Ovary (tissue), 9 donors: ENCODE measurements around the gene ZNF782. TPM values are rescaled to one million over a fixed set of nuclear protein-coding genes. Genes with fewer than 3 reads are reported as not detected.

Experiments used
- DNase-seq, 5 donors: peaks; one replicate each; pipeline ENCODE4 v3.0.0-alpha.2; 2019 to 2020
- H3K27ac ChIP-seq, 2 donors: fragments of 200-600 bp; one replicate each; pipeline versions ENCODE4 v1.5.1 to v1.8.0; 2019 to 2022
- H3K27me3 ChIP-seq: fragments of 200-600 bp; one replicate; pipeline ENCODE4 v1.8.0; 2022
- H3K36me3 ChIP-seq: fragments of 200-600 bp; sonication (generic); one replicate; pipeline ENCODE4 v1.5.1; 2019
- H3K4me1 ChIP-seq: one replicate; pipeline ENCODE4 v1.8.1; 2013; ENCODE audit warnings: mild to moderate bottlenecking, moderate library complexity; ENCODE audit not compliant: insufficient read depth
- H3K4me3 ChIP-seq: fragments of 200-600 bp; sonication (generic); one replicate; pipeline ENCODE4 v1.5.1; 2017
- H3K9me3 ChIP-seq, 2 donors: fragments of 200-600 bp in 1 of 2; sonication (generic) in 1 of 2; one replicate each; pipeline versions ENCODE4 v1.5.1 to v1.8.1; 2013 to 2019; ENCODE audit warnings: mild to moderate bottlenecking in 1 of 2, moderate library complexity in 1 of 2
- EP300 ChIP-seq: sonication (generic); formaldehyde crosslinking; IDR thresholded peaks from one replicate; pipeline ENCODE4 v1.6.1; 2017; ENCODE audit warnings: antibody characterized with exemption
- POLR2A ChIP-seq: fragments of 450-650 bp; IDR thresholded peaks from one replicate; pipeline ENCODE4 v1.6.1; 2017; ENCODE audit warnings: antibody characterized with exemption, mild to moderate bottlenecking, moderate library complexity
- WGBS, 3 donors: extraction: QIAGEN DNeasy Blood & Tissue Kit in 1 of 3; methylation state at CpG; one replicate each; pipeline versions ENCODE4 v1.1.5 to v1.1.7; 2013 to 2017; 5-methylcytosine and 5-hydroxymethylcytosine counted together
- intact Hi-C, 4 donors: fragments of 100-400 bp; cut with DNase I; formaldehyde crosslinking; loops; one replicate each; pipeline versions ENCODE4 v1.11.0 to v1.15.1; 2022 to 2023
- polyA plus RNA-seq, 2 donors: library from polyadenylated mRNA; stranded (reverse); fragments of 200-250 nt in 1 of 2; fragments of 350-450 nt in 1 of 2; fragmentation: Illumina TruSeq in 1 of 2; extraction: RNeasy Lipid Tissue Mini Kit (QIAGEN cat#74804) in 1 of 2; gene quantifications; one replicate each; pipeline ENCODE4 v1.2.3, GENCODE V29; 2013 to 2014
- total RNA-seq, 7 donors: library from RNA; depleted of rRNA in 2 of 7; stranded (reverse); fragments of >200 nt in 2 of 7; fragmentation: NEBNext Ultra II Directional in 3 of 7; extraction: Animal tissue kit (Norgen Biotek cat#: 25700) in 3 of 7; gene quantifications; one replicate each; pipeline versions ENCODE4 v1.1.0 to v1.2.4, GENCODE V29; 2016 to 2023
- TF ChIP-seq, protein P1 (sequence below), 3 donors: fragments of 450-650 bp in 2 of 3; fragments of 200-600 bp in 1 of 3; IDR thresholded peaks; one replicate each; pipeline versions ENCODE4 v1.5.1 to v1.8.0; 2016 to 2022; ENCODE audit warnings: antibody characterized with exemption in 3 of 3, mild to moderate bottlenecking in 1 of 3
- donor health status: DM: no; HTN: no; CAD: no; lungs with moderate emphysema.
- donor health status: DM: no; HTN: no; CAD: no.
- donor health status: Bipolar disorder and iron deficiency.
- donor health status: DM: yes; HTN: yes; CAD: no.
- donor health status: DM: no; HTN: no; CAD: no.
- donor health status: DM: yes; HTN: yes; CAD: no.

Gene ZNF782
- total and polyA plus RNA-seq, 9 donors = 2.8 to 12.4 (median 9.8) TPM

DNA sequence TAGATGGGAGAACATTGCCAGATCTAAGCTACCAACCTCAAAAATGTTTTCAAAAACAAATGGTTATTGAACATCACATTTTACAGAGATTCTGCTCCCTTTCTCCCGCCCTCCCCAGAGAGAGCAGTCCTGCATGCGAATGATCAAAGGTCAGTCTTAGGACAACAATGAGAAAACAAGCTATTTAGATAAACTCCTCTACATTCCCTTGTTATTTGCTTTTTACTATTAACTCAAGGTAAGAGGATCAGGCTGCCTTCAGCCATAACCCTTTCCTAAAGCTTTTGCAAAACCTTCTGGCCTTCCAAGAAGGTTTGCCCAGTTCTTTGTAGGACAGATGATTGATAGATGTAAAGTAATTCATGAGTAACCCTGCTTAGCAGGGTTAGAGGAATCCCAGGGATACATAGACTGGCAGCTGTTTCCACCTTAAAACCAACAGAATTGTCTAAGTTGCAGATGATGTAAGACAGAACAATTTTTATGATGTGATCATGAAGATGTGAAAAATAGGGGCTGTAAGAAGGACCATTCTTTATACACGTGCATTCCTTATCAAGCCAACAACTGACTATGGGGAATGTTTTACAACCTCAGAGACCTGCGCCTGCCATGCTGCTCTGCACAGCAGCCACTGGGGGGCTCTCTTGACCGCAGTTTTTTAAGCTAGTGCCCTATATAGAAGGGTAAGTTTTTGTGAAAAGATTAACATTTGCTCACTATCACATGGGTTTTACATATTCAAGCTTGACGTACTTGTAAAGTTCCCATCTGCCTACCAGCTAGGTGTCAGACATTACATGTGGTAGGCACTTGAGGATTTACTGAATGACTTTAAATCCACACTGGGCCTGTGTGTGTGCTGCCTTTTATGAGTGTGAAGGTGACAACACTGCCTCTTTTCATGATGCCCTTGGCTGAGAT, 2.3 kb upstream of the ZNF782 start:
- Histone ChIP-seq H3K27ac (no peak overlapping the region), H3K36me3 (no peaks in the 10 kb centered on the region), H3K9me3 (no peaks in the 10 kb centered on the region), H3K4me1 (peaks cover 9% of the 10 kb centered on the region), H3K27me3 (no peaks in the 10 kb centered on the region), H3K4me3 (no peak overlapping the region)
- WGBS, 3 donors = 13 to 18% (median 15%) methylated on average over 6 of the region's 6 CpGs
- intact Hi-C loops = no loop called here
- peak in 4 of 5 donors; percentile 23 to 41 (median 38) for DNase-seq
- TF ChIP-seq, protein P1, sequence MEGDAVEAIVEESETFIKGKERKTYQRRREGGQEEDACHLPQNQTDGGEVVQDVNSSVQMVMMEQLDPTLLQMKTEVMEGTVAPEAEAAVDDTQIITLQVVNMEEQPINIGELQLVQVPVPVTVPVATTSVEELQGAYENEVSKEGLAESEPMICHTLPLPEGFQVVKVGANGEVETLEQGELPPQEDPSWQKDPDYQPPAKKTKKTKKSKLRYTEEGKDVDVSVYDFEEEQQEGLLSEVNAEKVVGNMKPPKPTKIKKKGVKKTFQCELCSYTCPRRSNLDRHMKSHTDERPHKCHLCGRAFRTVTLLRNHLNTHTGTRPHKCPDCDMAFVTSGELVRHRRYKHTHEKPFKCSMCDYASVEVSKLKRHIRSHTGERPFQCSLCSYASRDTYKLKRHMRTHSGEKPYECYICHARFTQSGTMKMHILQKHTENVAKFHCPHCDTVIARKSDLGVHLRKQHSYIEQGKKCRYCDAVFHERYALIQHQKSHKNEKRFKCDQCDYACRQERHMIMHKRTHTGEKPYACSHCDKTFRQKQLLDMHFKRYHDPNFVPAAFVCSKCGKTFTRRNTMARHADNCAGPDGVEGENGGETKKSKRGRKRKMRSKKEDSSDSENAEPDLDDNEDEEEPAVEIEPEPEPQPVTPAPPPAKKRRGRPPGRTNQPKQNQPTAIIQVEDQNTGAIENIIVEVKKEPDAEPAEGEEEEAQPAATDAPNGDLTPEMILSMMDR (IDR thresholded peaks at IDR 0.05) = peak; percentile 33 to 56 (median 40)
- TF ChIP-seq EP300 = no peak

DNA sequence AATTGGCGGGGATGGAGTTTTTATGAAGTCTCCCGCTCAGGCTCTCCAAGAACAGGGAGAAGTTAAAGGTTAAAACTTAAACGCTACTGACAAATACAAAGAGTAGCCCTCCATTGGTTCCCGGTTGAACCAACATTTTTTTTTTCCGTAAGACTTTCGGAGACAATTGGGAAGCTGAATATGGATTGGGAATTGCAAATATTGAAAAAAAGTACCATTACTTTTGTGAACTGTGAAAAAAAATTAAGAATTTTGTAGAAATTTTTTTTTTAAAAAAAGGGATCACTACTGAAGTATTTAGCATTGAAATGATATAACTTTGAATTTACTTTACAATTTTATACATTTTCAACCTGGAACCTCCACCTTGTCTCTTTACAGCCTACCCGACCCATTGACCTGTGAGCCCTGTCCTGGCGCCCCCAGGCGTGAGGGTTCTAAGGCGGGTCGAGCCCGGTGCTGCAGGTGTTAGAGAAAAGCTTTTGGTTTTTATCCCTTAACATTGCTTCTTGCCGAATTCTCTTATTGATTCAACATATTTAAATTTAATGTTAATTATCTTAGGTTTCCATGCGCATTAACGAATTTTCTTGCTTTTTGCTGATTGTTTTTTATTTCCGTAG, 448 bp upstream of the ZNF782 start:
- intact Hi-C loops = no loop called here
- H3K27me3 ChIP-seq = no peaks in the 10 kb centered on the region
- no peaks in the 10 kb centered on the region for H3K36me3 ChIP-seq
- H3K9me3 ChIP-seq = no peaks in the 10 kb centered on the region
- TF ChIP-seq POLR2A = no peak
- TF ChIP-seq EP300 = no peak
- TF ChIP-seq, protein P1 (IDR thresholded peaks at IDR 0.05) = no peak
- H3K4me1 ChIP-seq = peaks cover 9% of the 10 kb centered on the region
- WGBS, 3 donors = 18 to 22% (median 22%) methylated on average over 16 of the region's 16 CpGs
- peak overlapping the region; percentile 66 for H3K4me3 ChIP-seq
- no peak overlapping the region for H3K27ac ChIP-seq
- peak in 2 of 5 donors; percentile 27 to 31 for DNase-seq

DNA sequence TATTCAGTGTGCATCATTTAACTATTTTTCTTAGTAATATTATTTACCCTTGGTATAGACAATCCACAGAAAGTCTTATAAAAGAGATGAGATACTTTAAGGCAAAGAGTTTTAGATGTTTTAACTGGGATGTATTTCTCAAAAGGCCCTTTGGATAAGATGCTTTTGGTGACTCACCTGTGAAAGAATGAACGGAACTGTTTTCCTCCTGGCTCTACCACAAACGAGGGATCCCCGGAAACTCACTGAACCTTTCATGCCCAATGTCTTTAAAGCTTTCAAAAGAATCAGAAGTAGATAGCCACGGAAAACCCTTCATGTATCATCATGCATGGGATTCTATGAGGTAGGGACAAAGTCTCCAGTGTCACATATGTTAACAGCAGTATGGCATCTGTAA, 1.6 kb downstream of the ZNF782 start:
- DNase-seq = no peak
- Histone ChIP-seq H3K4me1 (peaks cover 9% of the 10 kb centered on the region), H3K4me3 (no peak overlapping the region), H3K9me3 (no peaks in the 10 kb centered on the region), H3K27ac (no peak overlapping the region), H3K27me3 (no peaks in the 10 kb centered on the region), H3K36me3 (no peaks in the 10 kb centered on the region)
- TF ChIP-seq, protein P1 (IDR thresholded peaks at IDR 0.05) = no peak
- TF ChIP-seq EP300 = no peak
- no peak for TF ChIP-seq POLR2A
- intact Hi-C loops = no loop called here
- WGBS, 3 donors = 66 to 78% (median 68%) methylated on average over 4 of the region's 4 CpGs

DNA sequence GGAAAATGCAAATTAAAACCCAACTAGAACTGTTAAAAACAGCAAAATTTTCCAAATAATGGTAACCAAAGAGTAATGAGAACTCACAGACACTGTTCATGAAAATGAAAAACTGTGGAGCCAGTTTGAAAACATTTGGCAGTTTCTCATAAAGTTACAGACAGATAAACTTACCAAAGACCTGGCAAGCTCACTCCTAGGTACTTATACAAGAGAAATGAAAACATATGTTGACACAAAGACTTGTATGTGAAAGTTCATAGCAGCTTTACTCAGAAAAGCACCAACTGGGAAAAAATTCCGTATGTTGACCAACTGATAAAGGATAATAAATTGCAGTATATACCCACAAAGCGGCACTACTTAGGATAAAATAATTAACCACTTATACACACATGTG, 10.3 kb downstream of the ZNF782 start:
- 62 to 71% (median 68%) methylated on average over 2 of the region's 2 CpGs for WGBS, 3 donors
- no peaks in the 10 kb centered on the region for H3K36me3 ChIP-seq
- intact Hi-C loops = no loop called here
- no peak overlapping the region for H3K27ac ChIP-seq
- H3K4me3 ChIP-seq = no peak overlapping the region
- H3K4me1 ChIP-seq = no peaks in the 10 kb centered on the region
- DNase-seq = no peak
- H3K27me3 ChIP-seq = no peaks in the 10 kb centered on the region
- H3K9me3 ChIP-seq = no peaks in the 10 kb centered on the region
- TF ChIP-seq, protein P1 (IDR thresholded peaks at IDR 0.05) = no peak
- TF ChIP-seq POLR2A (no peak), EP300 (no peak)
